Measurements from ENCODE around the gene ELAVL1. TPM values are rescaled to one million over a fixed set of nuclear protein-coding genes. Genes with fewer than 3 reads are reported as not detected.

ELAVL1 gene
- total and polyA plus RNA-seq, 2 of the 13 experiments (the other 11 are each of a cell fraction or from before 2014, with no cell fraction given), result 27.9 to 38.4 TPM

- peak; percentile 8; the same call in 1 of the 2 replicates for TF ChIP-seq FOXO1 (CRISPR knock-in tag; IDR thresholded peaks at IDR 0.05)
- no peak; the same call in 1 of the 2 replicates for TF ChIP-seq STAT6 (CRISPR knock-in tag; IDR thresholded peaks at IDR 0.05; ENCODE audit: borderline replicate concordance)
- no peak for TF ChIP-seq ZNF615 (CRISPR knock-in tag; IDR thresholded peaks at IDR 0.05; ENCODE audit: borderline replicate concordance)
- TF ChIP-seq TFAP4 (IDR thresholded peaks at IDR 0.05; ENCODE audit: borderline replicate concordance, low read depth), result 0 out of 2 replicates have a peak, but pooled peaks have one; percentile 7
- TF ChIP-seq MLXIP (CRISPR knock-in tag; IDR thresholded peaks at IDR 0.05; ENCODE audit: borderline replicate concordance), result no peak
- TF ChIP-seq KMT2A (CRISPR knock-in tag; IDR thresholded peaks at IDR 0.05), result peak; percentile 59; the same call in 1 of the 2 replicates
- TF ChIP-seq ZNF121 (CRISPR knock-in tag; IDR thresholded peaks at IDR 0.05), result peak; percentile 50; the same call in 1 of the 2 replicates
- TF ChIP-seq, protein P1, sequence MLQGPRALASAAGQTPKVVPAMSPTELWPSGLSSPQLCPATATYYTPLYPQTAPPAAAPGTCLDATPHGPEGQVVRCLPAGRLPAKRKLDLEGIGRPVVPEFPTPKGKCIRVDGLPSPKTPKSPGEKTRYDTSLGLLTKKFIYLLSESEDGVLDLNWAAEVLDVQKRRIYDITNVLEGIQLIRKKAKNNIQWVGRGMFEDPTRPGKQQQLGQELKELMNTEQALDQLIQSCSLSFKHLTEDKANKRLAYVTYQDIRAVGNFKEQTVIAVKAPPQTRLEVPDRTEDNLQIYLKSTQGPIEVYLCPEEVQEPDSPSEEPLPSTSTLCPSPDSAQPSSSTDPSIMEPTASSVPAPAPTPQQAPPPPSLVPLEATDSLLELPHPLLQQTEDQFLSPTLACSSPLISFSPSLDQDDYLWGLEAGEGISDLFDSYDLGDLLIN (CRISPR knock-in tag; IDR thresholded peaks at IDR 0.05; ENCODE audit: borderline replicate concordance), result no peak
- TF ChIP-seq, protein P2, sequence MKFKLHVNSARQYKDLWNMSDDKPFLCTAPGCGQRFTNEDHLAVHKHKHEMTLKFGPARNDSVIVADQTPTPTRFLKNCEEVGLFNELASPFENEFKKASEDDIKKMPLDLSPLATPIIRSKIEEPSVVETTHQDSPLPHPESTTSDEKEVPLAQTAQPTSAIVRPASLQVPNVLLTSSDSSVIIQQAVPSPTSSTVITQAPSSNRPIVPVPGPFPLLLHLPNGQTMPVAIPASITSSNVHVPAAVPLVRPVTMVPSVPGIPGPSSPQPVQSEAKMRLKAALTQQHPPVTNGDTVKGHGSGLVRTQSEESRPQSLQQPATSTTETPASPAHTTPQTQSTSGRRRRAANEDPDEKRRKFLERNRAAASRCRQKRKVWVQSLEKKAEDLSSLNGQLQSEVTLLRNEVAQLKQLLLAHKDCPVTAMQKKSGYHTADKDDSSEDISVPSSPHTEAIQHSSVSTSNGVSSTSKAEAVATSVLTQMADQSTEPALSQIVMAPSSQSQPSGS (CRISPR knock-in tag; IDR thresholded peaks at IDR 0.05), result peak; percentile 91
- TF ChIP-seq ZSCAN25 (CRISPR knock-in tag; IDR thresholded peaks at IDR 0.05), result peak; percentile 41; the same call in 1 of the 2 replicates
- TF ChIP-seq ZNF280B (CRISPR knock-in tag; IDR thresholded peaks at IDR 0.05; ENCODE audit: borderline replicate concordance), result peak; percentile 2; the same call in 1 of the 2 replicates
- TF ChIP-seq SUZ12 (IDR thresholded peaks at IDR 0.05; ENCODE audit: low read depth, low read length), result no peak
- TF ChIP-seq, protein P3, sequence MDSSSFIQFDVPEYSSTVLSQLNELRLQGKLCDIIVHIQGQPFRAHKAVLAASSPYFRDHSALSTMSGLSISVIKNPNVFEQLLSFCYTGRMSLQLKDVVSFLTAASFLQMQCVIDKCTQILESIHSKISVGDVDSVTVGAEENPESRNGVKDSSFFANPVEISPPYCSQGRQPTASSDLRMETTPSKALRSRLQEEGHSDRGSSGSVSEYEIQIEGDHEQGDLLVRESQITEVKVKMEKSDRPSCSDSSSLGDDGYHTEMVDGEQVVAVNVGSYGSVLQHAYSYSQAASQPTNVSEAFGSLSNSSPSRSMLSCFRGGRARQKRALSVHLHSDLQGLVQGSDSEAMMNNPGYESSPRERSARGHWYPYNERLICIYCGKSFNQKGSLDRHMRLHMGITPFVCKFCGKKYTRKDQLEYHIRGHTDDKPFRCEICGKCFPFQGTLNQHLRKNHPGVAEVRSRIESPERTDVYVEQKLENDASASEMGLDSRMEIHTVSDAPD (CRISPR knock-in tag; IDR thresholded peaks at IDR 0.05), result 0 out of 2 replicates have a peak, but pooled peaks have one; percentile 31
Observed at GRCh38 chr19:7943444-7944176, 61.8 kb downstream of the ELAVL1 start, which contains the start of gene TIMM44 (continued).
